Activated naive CD4-positive, alpha-beta T cell treated with anti-CD3 and anti-CD28 coated beads, Interleukin-2, amount 50 U/mL, for 24 hours (primary cell): ENCODE results near the gene JUN.
A peak's percentile ranks its signal among the peaks of the same experiment; 100 is the strongest.

Experiments used
- H3K27ac Mint-ChIP-seq: one replicate; pipeline ENCODE4 v1.8.0; 2021; ENCODE audit warnings: mild to moderate bottlenecking, mixed read lengths
- H3K27me3 Mint-ChIP-seq: one replicate; pipeline ENCODE4 v1.8.0; 2021; ENCODE audit warnings: mixed read lengths
- H3K36me3 Mint-ChIP-seq: one replicate; pipeline ENCODE4 v1.8.0; 2021; ENCODE audit warnings: mixed read lengths
- H3K4me1 Mint-ChIP-seq: one replicate; pipeline ENCODE4 v1.8.0; 2021; ENCODE audit warnings: mixed read lengths
- H3K4me3 Mint-ChIP-seq: one replicate; pipeline ENCODE4 v1.8.0; 2021; ENCODE audit warnings: mild to moderate bottlenecking, mixed read lengths
- H3K9me3 Mint-ChIP-seq: one replicate; pipeline ENCODE4 v1.8.0; 2021; ENCODE audit warnings: mixed read lengths

JUN gene

DNA sequence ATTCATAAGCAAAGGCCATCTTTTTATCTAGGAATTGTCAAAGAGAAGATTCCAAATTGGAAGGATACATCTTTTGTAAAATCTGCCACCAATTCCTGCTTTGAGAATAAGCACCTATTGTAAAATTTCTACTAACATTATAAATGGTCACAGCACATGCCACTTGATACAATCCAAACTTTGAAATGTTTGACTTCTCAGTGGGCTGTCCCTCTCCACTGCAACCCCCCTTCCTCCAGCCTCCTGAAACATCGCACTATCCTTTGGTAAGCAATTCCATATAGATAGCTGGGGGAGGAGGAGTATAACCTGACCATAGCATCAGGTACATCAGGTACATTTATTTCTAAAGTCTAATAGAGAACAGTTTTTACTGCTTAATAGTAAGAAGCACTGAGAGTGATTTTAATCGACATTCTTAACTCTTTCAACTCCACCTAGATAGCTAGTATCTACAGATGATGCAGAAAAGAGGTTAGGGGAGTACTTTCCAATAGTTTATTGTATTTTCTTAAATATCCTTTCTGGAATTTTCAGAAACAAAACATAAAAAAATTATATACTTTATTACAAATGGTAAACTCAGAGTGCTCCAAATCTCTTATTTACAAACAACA is 2.9 kb downstream of the JUN start:
- no peak overlapping the region for H3K27ac Mint-ChIP-seq
- H3K4me3 Mint-ChIP-seq = peak overlapping the region; percentile 98
- H3K4me1 Mint-ChIP-seq = peaks cover 21% of the 10 kb centered on the region
- H3K9me3 Mint-ChIP-seq = no peaks in the 10 kb centered on the region
- H3K36me3 Mint-ChIP-seq = peaks cover 5% of the 10 kb centered on the region
- H3K27me3 Mint-ChIP-seq = no peaks in the 10 kb centered on the region

- peaks cover 5% of the 10 kb centered on the region for H3K36me3 Mint-ChIP-seq
- H3K4me1 Mint-ChIP-seq = peaks cover 21% of the 10 kb centered on the region
- no peak overlapping the region for H3K27ac Mint-ChIP-seq
- H3K9me3 Mint-ChIP-seq = no peaks in the 10 kb centered on the region
- H3K27me3 Mint-ChIP-seq = no peaks in the 10 kb centered on the region
- peak overlapping the region; percentile 43 for H3K4me3 Mint-ChIP-seq
Measured at GRCh38 chr1:58780411-58780810, 3.4 kb downstream of the JUN start.

DNA sequence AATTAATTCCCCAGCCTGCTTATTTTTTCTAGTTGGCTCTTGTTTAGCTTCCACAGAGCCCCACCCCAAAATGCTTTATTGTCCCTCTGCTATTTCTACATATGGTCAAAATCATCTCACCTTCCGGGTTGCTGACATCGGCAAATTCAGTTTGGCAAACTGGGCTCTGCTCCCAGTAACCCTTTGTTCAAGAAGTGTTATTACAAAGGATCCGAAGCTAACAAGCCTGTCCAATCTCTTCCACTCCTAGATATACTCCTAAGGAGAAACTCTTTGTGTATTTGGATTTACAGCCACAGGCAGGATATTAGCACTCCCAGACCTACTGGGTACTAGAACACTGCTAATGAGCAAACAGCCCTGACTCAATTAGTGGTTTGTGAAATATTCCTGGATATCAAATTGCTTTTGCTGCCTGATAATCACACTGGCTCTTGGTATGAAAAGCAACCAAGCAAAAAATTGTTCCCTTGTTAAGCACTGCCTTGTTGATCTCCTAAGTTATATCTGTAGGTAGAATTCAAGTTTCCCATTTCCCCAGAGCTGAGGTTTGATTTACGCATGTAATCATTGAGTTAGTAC is 4.0 kb downstream of the JUN start:
- H3K27me3 Mint-ChIP-seq = no peaks in the 10 kb centered on the region
- peaks cover 5% of the 10 kb centered on the region for H3K36me3 Mint-ChIP-seq
- H3K9me3 Mint-ChIP-seq = no peaks in the 10 kb centered on the region
- H3K27ac Mint-ChIP-seq = no peak overlapping the region
- H3K4me3 Mint-ChIP-seq = no peak overlapping the region
- peaks cover 19% of the 10 kb centered on the region for H3K4me1 Mint-ChIP-seq

GRCh38 chr1:58779059-58779754 is 4.6 kb downstream of the JUN start:
- Mint-ChIP-seq H3K4me1 (peaks cover 19% of the 10 kb centered on the region), H3K36me3 (peaks cover 5% of the 10 kb centered on the region), H3K27me3 (no peaks in the 10 kb centered on the region), H3K4me3 (no peak overlapping the region), H3K9me3 (no peaks in the 10 kb centered on the region), H3K27ac (no peak overlapping the region)

- no peak overlapping the region for H3K27ac Mint-ChIP-seq
- H3K4me1 Mint-ChIP-seq = peaks cover 24% of the 10 kb centered on the region
- peaks cover 5% of the 10 kb centered on the region for H3K36me3 Mint-ChIP-seq
- H3K4me3 Mint-ChIP-seq = no peak overlapping the region
- H3K27me3 Mint-ChIP-seq = no peaks in the 10 kb centered on the region
- no peaks in the 10 kb centered on the region for H3K9me3 Mint-ChIP-seq
Measured at GRCh38 chr1:58778385-58779000, 5.4 kb downstream of the JUN start.

DNA sequence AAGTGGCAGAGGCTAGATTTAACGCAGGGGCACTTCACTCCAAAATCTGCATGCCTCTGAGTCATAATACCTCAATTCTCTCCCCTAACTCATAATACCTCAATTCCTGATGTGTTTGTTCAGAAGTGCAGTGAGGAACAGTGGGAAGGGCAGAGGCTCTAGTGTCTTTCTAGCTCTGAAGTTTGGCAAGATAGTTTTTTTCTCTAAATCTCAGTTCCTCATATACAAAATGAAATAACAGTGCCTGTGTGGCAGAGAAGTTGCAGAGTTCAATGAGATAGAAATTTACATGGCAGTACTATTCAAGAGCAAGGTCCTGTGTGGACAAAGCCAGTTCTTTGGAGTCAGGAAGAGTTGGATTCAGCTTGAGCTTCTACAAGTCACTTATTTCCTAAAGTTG is 9.8 kb downstream of the JUN start:
- Mint-ChIP-seq H3K27ac (no peak overlapping the region), H3K27me3 (no peaks in the 10 kb centered on the region), H3K36me3 (no peaks in the 10 kb centered on the region), H3K4me3 (no peak overlapping the region), H3K4me1 (peaks cover 13% of the 10 kb centered on the region), H3K9me3 (no peaks in the 10 kb centered on the region)

DNA sequence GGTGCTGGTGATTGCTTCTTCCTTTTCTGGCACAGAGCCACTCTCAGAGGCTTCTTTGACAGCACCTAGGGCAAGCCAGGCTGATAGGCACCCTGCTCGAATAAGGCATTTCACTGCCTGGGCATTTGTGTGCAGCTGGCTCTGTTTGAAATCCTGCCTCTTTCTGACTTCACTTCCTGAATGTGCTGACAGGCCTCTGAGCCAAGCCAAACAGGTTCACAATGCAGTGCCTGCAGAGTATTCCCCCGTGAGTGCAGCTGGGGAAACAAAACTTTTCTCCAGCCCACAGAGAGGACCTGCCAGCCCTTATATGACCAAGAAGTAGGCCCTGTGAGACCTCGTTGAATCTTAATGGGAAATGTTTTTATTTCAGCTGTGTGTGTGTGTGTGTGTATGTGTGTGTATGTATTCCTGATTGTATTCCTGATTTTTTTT is 10.4 kb downstream of the JUN start:
- Mint-ChIP-seq H3K36me3 (no peaks in the 10 kb centered on the region), H3K27ac (no peak overlapping the region), H3K4me3 (no peak overlapping the region), H3K4me1 (peaks cover 13% of the 10 kb centered on the region), H3K9me3 (no peaks in the 10 kb centered on the region), H3K27me3 (no peaks in the 10 kb centered on the region)

DNA sequence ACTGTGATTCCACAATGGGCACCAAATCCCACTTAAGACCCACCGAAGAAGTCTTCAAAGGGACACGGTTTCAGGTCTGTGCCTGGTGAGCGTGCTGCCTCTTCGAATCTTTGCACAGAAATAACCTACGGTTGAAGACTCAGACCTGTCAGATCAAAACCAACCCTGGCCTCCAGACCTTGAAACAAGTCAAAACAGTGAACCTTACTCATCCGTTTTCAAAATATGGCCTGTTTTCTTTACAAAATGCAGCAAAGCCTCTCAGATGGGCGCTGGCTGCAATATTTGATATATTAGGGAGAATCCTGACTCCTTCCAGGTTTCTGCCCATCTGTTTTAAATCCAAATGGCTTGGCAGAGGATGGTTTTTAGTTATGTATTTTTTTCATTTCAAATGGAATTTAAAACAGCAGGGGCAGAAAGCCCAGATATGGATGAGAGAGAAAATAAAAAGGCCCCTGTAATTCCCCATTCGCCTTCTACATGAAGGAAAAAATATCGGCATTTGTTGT is 14.0 kb downstream of the JUN start:
- no peaks in the 10 kb centered on the region for H3K36me3 Mint-ChIP-seq
- H3K27me3 Mint-ChIP-seq = no peaks in the 10 kb centered on the region

GRCh38 chr1:58768971-58769808 is 14.7 kb downstream of the JUN start:
- Mint-ChIP-seq H3K36me3 (no peaks in the 10 kb centered on the region), H3K27ac (no peak overlapping the region), H3K4me1 (peaks cover 13% of the 10 kb centered on the region), H3K9me3 (no peaks in the 10 kb centered on the region), H3K4me3 (no peak overlapping the region), H3K27me3 (no peaks in the 10 kb centered on the region)

More for the DNA sequence above, 14.0 kb downstream of the JUN start:
- H3K9me3 Mint-ChIP-seq = no peaks in the 10 kb centered on the region
- H3K4me3 Mint-ChIP-seq = no peak overlapping the region
- peaks cover 13% of the 10 kb centered on the region for H3K4me1 Mint-ChIP-seq
- no peak overlapping the region for H3K27ac Mint-ChIP-seq

DNA sequence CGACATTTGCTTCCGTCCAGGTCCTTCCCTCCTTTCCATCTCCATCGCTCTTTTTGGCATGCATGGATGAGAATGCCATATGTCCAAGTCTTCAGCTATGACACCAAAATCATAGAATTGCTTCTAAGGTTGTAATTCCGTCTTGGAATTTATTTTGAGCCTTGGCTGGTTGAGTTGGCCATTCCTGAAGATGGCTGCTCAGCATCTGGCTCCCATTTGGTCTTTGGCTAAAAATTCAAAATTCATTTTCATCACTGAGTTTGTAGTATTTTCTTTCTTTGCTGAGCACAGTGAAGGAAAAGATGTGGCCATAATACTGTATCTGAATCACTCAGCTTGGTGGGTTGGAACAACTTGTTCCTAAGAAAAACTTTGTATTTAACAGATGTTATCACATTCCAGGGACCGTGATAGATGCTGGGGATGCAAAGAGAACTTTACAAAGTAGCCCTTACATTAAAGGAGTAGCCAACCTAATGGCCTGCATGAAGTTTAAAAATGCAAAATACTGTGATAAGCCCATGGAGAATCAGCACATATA is 15.6 kb downstream of the JUN start:
- Mint-ChIP-seq H3K9me3 (no peaks in the 10 kb centered on the region), H3K27me3 (no peaks in the 10 kb centered on the region), H3K4me3 (no peak overlapping the region), H3K27ac (peak overlapping the region; percentile 48), H3K4me1 (peaks cover 5% of the 10 kb centered on the region), H3K36me3 (no peaks in the 10 kb centered on the region)

DNA sequence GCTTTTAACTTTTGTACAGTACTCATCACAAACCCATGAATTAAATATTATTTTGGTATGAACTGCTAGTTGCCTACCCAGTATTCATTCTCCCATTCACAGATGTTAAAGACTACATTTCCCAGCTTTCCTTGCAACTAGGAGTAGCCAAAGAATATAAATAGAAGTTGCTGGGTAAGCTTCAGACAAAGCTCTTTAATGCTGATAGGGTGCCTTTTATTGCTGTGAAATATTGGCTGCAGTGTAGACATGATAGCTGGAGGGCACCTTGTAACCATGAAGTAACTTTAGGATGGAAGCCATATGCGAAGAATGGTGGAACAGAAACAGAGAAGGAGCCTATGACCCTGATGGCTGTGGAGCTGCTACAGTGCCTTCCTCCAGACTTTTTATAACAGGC is 16.7 kb downstream of the JUN start:
- Mint-ChIP-seq H3K4me1 (no peaks in the 10 kb centered on the region), H3K9me3 (no peaks in the 10 kb centered on the region), H3K36me3 (no peaks in the 10 kb centered on the region), H3K27me3 (no peaks in the 10 kb centered on the region), H3K4me3 (no peak overlapping the region), H3K27ac (no peak overlapping the region)

DNA sequence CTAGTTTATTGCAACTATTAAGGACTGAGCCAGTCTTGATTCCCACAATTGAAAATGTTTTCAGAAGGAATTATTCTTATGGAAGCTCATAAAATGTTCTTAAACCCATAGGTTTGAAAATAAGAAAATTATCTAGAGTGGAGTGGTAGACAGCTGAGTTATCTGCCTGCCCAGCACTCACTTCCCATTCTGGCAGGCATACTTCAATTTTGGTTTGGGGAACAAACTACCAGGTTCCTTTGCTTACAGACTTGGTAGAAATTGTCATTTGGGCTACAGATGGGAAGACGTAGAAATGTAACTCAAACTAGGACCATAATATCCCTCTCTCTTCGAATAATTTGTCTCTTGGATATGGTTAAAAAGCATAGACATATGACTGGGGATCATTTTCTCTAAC is 18.4 kb downstream of the JUN start:
- Mint-ChIP-seq H3K27me3 (no peaks in the 10 kb centered on the region), H3K36me3 (no peaks in the 10 kb centered on the region), H3K4me1 (no peaks in the 10 kb centered on the region), H3K9me3 (no peaks in the 10 kb centered on the region), H3K4me3 (no peak overlapping the region), H3K27ac (no peak overlapping the region)

GRCh38 chr1:58765006-58765405 is 18.8 kb downstream of the JUN start:
- Mint-ChIP-seq H3K27me3 (no peaks in the 10 kb centered on the region), H3K4me1 (no peaks in the 10 kb centered on the region), H3K36me3 (no peaks in the 10 kb centered on the region), H3K9me3 (no peaks in the 10 kb centered on the region), H3K4me3 (no peak overlapping the region), H3K27ac (no peak overlapping the region)

DNA sequence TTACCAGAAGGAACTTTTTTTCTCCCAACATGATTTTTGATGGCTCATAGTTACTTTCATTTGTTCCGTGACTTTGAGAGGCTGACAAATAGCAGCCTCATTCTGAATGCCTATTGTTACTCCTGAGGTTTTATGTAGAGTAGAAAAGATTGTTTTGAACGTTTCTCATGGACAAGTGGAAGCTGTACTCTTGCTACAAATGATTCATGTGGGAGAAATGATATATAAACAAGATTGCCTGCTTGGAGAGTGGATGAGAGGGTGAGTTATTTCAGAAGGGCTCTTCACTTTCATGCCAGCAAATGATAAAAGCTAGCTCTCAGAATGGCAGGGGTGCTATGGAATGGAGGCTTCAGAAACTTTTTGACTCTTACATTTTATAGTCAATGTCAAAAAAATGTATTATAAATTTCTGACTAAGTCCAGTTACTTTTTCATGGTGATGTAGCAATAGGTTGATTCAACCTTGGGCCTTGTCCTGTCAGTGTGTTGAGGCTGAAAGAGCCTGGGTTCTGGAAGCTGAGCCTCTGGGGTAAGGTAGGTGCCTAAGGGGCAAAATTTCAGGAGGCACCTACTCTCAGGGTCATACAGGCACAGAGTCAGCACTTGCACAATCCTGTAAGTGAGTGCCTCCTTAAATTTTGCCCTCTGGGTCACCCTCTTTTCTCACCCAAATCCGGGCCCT is 19.4 kb downstream of the JUN start:
- no peaks in the 10 kb centered on the region for H3K27me3 Mint-ChIP-seq
- H3K9me3 Mint-ChIP-seq = no peaks in the 10 kb centered on the region
- H3K36me3 Mint-ChIP-seq = no peaks in the 10 kb centered on the region
- no peak overlapping the region for H3K27ac Mint-ChIP-seq
- H3K4me1 Mint-ChIP-seq = no peaks in the 10 kb centered on the region
- H3K4me3 Mint-ChIP-seq = no peak overlapping the region

- no peak overlapping the region for H3K4me3 Mint-ChIP-seq
- H3K9me3 Mint-ChIP-seq = no peaks in the 10 kb centered on the region
- H3K4me1 Mint-ChIP-seq = no peaks in the 10 kb centered on the region
- H3K36me3 Mint-ChIP-seq = no peaks in the 10 kb centered on the region
- H3K27me3 Mint-ChIP-seq = no peaks in the 10 kb centered on the region
- peak overlapping the region; percentile 56 for H3K27ac Mint-ChIP-seq
Measured at GRCh38 chr1:58763214-58763613, 20.6 kb downstream of the JUN start.
